GM18873 (cell line): Measurements from ENCODE around the gene COL9A1.

Experiments used
- ATAC-seq: cut with Tn5 transposase; IDR thresholded peaks from one replicate; pipeline ENCODE4 v1.9.1; 2021; ENCODE audit warnings: mild to moderate bottlenecking, moderate library complexity, moderate number of reproducible peaks; ENCODE audit not compliant: unreplicated experiment, low FRiP score

The COL9A1 gene

GRCh38 chr6:70236343-70236742 is 66.5 kb downstream of the COL9A1 start:
- no peak for ATAC-seq

DNA sequence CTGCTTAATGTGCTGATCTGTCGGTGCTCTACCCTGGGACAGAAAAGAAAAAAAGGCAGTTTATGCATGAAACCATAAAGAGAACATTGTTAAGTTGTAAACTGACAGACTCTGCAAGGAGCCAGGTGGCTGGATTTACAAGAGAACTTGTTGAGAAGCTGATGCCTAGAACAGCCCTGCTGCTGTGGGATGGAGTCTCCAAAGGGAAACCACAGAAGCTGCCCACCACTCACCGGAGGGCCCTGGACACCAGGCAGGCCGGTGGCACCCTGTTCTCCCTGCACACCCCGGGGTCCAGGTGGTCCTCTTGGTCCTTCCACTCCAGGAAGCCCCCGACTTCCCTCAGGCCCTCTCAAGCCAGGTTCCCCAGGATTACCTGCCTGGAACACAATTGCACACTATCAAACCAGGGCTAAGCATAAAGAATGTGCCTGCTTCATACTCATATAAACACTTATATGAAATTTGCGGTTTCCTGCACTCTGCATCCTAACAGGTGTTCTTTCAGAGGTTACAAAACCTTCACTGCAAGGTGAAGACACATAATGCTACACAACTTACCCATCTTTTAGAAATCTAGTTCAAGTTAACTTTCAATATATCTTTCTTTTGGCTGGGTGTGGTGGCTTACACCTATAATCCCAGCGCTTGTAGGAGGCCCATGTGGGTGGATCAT is 68.2 kb downstream of the COL9A1 start:
- ATAC-seq = no peak

DNA sequence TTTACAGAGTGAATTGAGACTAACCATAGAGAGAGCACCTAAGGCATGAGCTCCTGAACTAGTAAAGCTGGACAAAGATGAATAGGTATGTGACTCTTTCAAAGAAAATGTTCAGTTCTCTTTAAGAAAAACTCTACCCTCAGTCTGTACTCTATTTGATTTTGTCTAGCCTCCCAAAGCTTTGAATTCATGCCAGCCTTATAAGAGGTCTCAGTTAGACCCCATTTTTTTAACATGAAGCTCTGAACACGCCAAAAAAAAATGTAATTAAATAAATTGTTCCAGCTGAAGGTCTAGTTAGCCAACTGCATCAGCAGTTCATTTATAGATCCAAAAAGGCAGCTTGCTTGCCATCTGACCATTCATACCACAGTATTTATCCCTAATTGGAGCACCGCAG is 71.6 kb downstream of the COL9A1 start:
- no peak for ATAC-seq

DNA sequence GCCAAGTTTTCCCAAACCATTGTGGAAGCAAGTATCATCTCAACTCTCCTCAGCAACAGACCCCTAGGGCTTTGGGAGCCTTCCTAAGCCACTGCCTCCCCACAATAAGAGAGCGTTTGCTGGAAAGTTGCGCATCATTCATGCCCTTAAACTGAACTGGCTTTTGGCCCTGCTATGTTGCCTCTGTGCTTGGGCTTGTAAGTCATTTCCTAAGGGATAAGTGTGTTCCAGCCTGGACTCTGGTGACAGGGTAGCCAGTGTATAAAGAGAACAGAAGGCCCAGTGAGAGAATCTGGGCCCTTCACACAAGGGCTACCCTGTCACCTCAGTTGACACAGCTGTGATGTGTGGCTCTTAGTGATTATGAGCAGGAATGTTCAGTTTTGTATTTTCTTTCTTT is 77.8 kb downstream of the COL9A1 start:
- ATAC-seq = no peak

- no peak for ATAC-seq
These were observed 80.5 kb downstream of the COL9A1 start for GRCh38 chr6:70222439-70222749.

GRCh38 chr6:70221715-70222438 is 81.0 kb downstream of the COL9A1 start:
- ATAC-seq = no peak

DNA sequence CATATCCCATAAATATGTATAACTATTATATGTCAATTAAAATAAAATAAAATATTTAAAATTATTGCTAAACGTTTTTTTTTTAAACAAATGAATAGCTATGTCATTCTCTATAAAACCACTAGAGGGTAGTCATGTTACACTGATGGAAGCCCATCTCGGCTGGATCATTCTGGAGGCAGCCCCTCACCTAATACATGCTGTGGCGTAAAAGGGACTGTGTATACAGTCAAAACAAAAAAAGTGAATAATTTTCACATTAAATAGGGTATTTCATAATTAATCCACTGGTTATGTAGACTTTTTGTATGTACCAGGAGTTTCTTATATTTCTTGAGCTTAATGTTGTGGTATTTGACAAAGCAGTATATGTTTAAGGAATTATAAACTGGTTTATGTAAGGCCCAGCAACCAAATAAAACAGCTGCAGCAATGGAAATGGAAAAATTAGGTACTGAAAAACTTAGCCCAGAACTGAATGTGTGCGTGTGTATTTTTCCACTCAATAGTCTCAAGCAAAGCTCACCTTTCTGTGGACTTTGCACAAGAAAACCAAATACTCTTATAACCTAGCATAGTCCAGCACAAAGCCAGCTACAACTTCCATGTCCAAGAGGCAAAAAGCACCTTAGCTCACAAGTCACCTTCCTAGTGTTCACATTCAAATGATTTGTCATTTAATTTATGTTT is 81.7 kb downstream of the COL9A1 start:
- no peak for ATAC-seq

DNA sequence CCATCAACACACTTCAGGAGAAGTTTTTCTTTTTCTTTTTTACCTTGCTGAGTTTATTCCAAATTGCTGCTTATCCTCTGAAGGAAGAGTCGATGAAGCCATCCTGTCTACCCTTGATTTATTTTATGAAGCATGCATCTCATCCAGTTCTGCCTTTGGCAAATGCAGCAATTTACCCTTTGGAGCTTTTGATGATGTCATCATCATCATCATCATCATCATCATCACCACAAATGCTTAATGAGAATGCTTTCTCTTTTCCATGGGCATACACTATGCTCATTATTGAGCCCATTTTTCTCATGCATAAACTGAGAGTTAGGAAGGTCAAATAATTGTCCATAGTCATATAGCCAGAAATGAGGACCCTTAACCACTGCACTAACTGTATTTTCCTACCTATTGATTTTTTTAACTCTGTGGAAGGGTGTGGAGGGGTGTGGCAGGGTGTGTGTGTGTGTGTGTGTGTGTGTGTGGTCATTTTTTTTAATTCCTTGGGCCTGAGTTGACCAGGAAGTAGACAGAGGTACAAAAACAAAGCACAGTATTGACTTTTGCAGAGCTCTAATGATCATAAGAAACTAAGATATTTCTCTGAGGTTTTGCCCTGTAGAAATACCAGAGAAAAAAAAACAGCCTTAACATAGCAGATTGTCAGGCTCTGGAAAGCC is 82.8 kb downstream of the COL9A1 start:
- ATAC-seq = no peak

- ATAC-seq = no peak
These were observed 86.1 kb downstream of the COL9A1 start for GRCh38 chr6:70216767-70217166.

GRCh38 chr6:70215460-70216108 is 87.3 kb downstream of the COL9A1 start:
- ATAC-seq = no peak

DNA sequence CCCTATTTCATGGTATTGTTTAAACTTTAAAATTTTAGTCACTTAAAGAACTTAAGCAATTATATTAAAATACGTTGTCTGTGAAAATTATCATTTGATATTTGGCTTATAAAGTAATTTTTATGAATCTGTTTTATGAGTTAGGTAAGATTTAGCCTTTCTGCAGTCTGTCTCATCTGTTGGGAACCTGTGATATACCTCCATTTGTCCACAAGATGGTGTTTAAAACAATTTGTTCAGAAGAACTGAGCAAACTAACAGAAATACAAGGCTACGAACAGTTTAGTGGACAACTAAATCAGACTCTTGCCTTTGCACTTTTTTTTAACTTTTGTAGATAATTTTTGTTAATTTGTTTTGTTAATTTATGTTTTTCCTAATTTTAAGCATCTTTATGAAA is 92.4 kb downstream of the COL9A1 start:
- ATAC-seq = no peak

- ATAC-seq = no peak
These were observed 94.6 kb downstream of the COL9A1 start for GRCh38 chr6:70208235-70208790.

DNA sequence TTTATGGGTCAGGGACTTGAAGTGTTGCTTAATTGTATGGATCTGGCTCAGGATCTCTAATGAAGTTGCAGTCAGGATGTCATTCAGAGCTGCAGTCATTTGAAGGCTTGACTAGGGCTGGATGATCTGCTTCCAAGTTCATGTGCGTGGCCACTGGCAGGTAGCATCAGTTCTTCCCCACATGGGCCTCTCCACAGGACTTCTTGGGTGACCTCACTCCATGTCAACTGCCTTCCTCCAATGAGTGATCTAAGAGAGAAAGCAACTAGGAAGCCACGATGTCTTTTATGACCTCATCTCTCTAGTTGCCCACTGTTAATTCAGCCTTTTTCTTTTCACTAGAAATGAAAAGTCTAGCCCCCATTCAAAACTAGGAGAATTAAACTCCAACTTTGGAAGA is 104.1 kb downstream of the COL9A1 start:
- ATAC-seq = no peak

DNA sequence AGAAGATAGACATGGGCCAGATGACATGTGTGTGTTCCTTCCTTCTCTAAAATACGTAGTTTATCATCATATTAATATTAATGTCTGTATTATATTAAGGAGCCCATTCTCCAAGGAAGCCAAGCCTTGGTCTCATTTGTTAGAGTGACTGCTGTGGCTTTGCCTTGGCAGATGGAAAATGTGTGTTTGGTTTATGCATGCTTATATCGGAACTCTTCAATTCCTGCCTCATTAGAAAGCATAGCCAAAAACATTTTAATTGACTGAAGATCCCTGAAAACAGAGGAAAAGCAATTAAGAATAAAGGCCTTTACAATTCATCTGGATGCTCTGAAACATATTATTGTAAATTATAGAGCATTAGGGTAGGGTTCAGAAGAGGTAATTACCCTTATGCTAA is 106.4 kb downstream of the COL9A1 start:
- no peak for ATAC-seq

- no peak for ATAC-seq
These were observed 108.5 kb downstream of the COL9A1 start for GRCh38 chr6:70194421-70194820.

GRCh38 chr6:70188202-70188601 is 114.7 kb downstream of the COL9A1 start:
- ATAC-seq = no peak

DNA sequence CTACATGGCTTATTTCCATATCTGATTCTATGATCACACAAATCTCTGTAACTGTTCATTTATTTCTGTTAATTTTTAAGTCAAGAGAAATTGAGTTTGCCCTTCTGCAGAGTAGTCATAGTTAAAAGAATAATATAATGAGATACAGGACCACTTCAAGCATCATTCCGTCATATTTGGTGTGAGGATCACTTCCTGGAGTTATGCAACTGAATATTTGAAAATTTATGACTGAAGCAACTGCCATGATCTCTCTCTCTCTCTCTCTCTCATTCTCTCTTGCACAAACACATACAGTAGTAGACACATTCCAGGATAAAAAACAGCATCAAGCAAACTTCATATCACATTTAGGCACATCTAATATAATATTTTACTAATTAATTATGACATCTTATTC is 116.4 kb downstream of the COL9A1 start:
- ATAC-seq = no peak

- ATAC-seq = no peak
These were observed 118.2 kb downstream of the COL9A1 start for GRCh38 chr6:70184723-70185122.

DNA sequence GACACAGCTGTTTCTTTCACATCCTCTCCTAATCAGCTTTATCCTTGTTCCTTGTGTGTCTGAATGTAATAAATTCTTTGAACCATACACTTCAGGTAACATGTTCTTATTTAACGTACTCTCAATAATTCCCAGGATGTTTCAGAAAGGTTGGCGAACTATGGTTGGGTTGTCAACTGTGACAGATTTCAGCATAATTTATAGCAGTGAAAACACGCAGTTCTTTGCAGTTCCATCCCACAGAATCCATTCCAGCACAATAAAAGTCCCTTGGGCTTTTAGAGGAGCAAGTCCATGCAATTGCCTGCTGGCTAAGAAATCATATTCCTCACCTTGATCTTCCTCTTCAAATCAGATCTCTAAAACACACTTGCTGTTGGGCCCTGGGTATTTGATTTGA is 119.3 kb downstream of the COL9A1 start:
- no peak for ATAC-seq

- ATAC-seq = no peak
These were observed 121.8 kb downstream of the COL9A1 start for GRCh38 chr6:70180901-70181599.
